ENCODE measurements around the gene ALX4.

GRCh38 chr11:44255406-44256071, 54.4 kb downstream of the ALX4 start:
- no peak for TF ChIP-seq CTCF (IDR thresholded peaks at IDR 0.05)
- no peak for TF ChIP-seq EP300 (IDR thresholded peaks at IDR 0.05)
- TF ChIP-seq POLR2AphosphoS5 (IDR thresholded peaks at IDR 0.05), result no peak
- no peak for TF ChIP-seq POLR2A (IDR thresholded peaks at IDR 0.05)

All from gastroesophageal sphincter (tissue), 3 donors.